ENCODE measurements around the gene HS3ST5.
"Not testable (repeated sequence)": the region's sequence is repeated elsewhere in the genome, so short reads cannot be mapped to it uniquely, and the experiment has no call there.

HS3ST5 gene

GRCh38 chr6:114272582-114272981 is 70.2 kb downstream of the HS3ST5 start:
- no peak for DNase-seq

- no peak for DNase-seq
Measured at GRCh38 chr6:114271405-114271804, 71.4 kb downstream of the HS3ST5 start.

- no peak for DNase-seq
Measured at GRCh38 chr6:114267897-114268296, 74.9 kb downstream of the HS3ST5 start.

GRCh38 chr6:114260810-114261209 is 82.0 kb downstream of the HS3ST5 start:
- DNase-seq = no peak

GRCh38 chr6:114258376-114258775 is 84.4 kb downstream of the HS3ST5 start:
- DNase-seq = no peak

GRCh38 chr6:114253431-114253830 is 89.4 kb downstream of the HS3ST5 start:
- DNase-seq = no peak

- DNase-seq = no peak
Measured at GRCh38 chr6:114249522-114249921, 93.3 kb downstream of the HS3ST5 start.

GRCh38 chr6:114247101-114247500 is 95.7 kb downstream of the HS3ST5 start:
- DNase-seq = no peak

GRCh38 chr6:114240796-114241195 is 102.0 kb downstream of the HS3ST5 start:
- no peak for DNase-seq

- DNase-seq = no peak
Measured at GRCh38 chr6:114228675-114229074, 114.1 kb downstream of the HS3ST5 start.

GRCh38 chr6:114227944-114228468 is 114.8 kb downstream of the HS3ST5 start:
- no peak for DNase-seq

GRCh38 chr6:114220241-114220640 is 122.6 kb downstream of the HS3ST5 start:
- no peak for DNase-seq

- no peak for DNase-seq
Measured at GRCh38 chr6:114218437-114219340, 124.1 kb downstream of the HS3ST5 start.

GRCh38 chr6:114217996-114218395 is 124.8 kb downstream of the HS3ST5 start:
- not testable (repeated sequence) for DNase-seq

GRCh38 chr6:114216789-114217467 is 125.9 kb downstream of the HS3ST5 start:
- DNase-seq = no peak

GRCh38 chr6:114210467-114210866 is 132.4 kb downstream of the HS3ST5 start:
- no peak for DNase-seq

- DNase-seq = no peak
Measured at GRCh38 chr6:114203460-114203859, 139.4 kb downstream of the HS3ST5 start.

GRCh38 chr6:114202389-114202788 is 140.4 kb downstream of the HS3ST5 start:
- no peak for DNase-seq

GRCh38 chr6:114200891-114201290 is 141.9 kb downstream of the HS3ST5 start:
- no peak for DNase-seq

- no peak for DNase-seq
Measured at GRCh38 chr6:114195631-114196403, 147.0 kb downstream of the HS3ST5 start.

- no peak for DNase-seq
Measured at GRCh38 chr6:114195027-114195365, 147.8 kb downstream of the HS3ST5 start.

GRCh38 chr6:114194362-114195026 is 148.3 kb downstream of the HS3ST5 start:
- no peak for DNase-seq

GRCh38 chr6:114187563-114187962 is 155.3 kb downstream of the HS3ST5 start:
- no peak for DNase-seq

Data from stimulated activated CD4-positive, alpha-beta T cell treated with anti-CD3 and anti-CD28 coated beads, Interleukin-2, amount 100 ng/mL, for 24 hours (primary cell).